Measurements from ENCODE around the gene CCBE1. TPM values are rescaled to one million over a fixed set of nuclear protein-coding genes. Genes with fewer than 3 reads are reported as not detected.
A peak's percentile ranks its signal among the peaks of the same experiment; 100 is the strongest.

CCBE1 gene
- total RNA-seq, 1 donor from 2014 or later = not detected

GRCh38 chr18:59432803-59433597 lies 264.2 kb downstream of the CCBE1 start:
- Mint-ChIP-seq H3K27me3 (peaks cover 2% of the 10 kb centered on the region), H3K27ac (no peak overlapping the region), H3K4me3 (no peak overlapping the region), H3K36me3 (ENCODE audit: low read depth) (no peaks in the 10 kb centered on the region), H3K4me1 (no peaks in the 10 kb centered on the region), H3K9me3 (no peaks in the 10 kb centered on the region)
- no peak for DNase-seq
- intact Hi-C loops (cut with micrococcal nuclease) = no loop called here

- Mint-ChIP-seq H3K4me1 (no peaks in the 10 kb centered on the region), H3K36me3 (ENCODE audit: low read depth) (no peaks in the 10 kb centered on the region), H3K4me3 (no peak overlapping the region), H3K9me3 (no peaks in the 10 kb centered on the region), H3K27ac (no peak overlapping the region), H3K27me3 (peaks cover 2% of the 10 kb centered on the region)
- DNase-seq = no peak
- intact Hi-C loops (cut with micrococcal nuclease) = no loop called here
Observed at GRCh38 chr18:59431131-59431530, 266.1 kb downstream of the CCBE1 start.

GRCh38 chr18:59429608-59430007 lies 267.6 kb downstream of the CCBE1 start:
- no peak overlapping the region for H3K4me3 Mint-ChIP-seq
- no peaks in the 10 kb centered on the region for H3K4me1 Mint-ChIP-seq
- no peaks in the 10 kb centered on the region for H3K9me3 Mint-ChIP-seq
- DNase-seq = no peak
- intact Hi-C loops (cut with micrococcal nuclease) = no loop called here
- H3K27me3 Mint-ChIP-seq = no peaks in the 10 kb centered on the region
- no peaks in the 10 kb centered on the region for H3K36me3 Mint-ChIP-seq (ENCODE audit: low read depth)
- H3K27ac Mint-ChIP-seq = no peak overlapping the region

- Mint-ChIP-seq H3K9me3 (no peaks in the 10 kb centered on the region), H3K4me3 (no peak overlapping the region), H3K27me3 (no peaks in the 10 kb centered on the region), H3K36me3 (ENCODE audit: low read depth) (no peaks in the 10 kb centered on the region), H3K4me1 (no peaks in the 10 kb centered on the region), H3K27ac (no peak overlapping the region)
- DNase-seq = no peak
- intact Hi-C loops (cut with micrococcal nuclease) = no loop called here
Observed at GRCh38 chr18:59428018-59428417, 269.2 kb downstream of the CCBE1 start.

- Mint-ChIP-seq H3K36me3 (ENCODE audit: low read depth) (no peaks in the 10 kb centered on the region), H3K27me3 (no peaks in the 10 kb centered on the region)
Observed at GRCh38 chr18:59426855-59427254, 270.4 kb downstream of the CCBE1 start.

GRCh38 chr18:59423259-59423658 lies 274.0 kb downstream of the CCBE1 start:
- no peaks in the 10 kb centered on the region for H3K36me3 Mint-ChIP-seq (ENCODE audit: low read depth)
- H3K4me3 Mint-ChIP-seq = no peak overlapping the region
- no peak for DNase-seq
- H3K27me3 Mint-ChIP-seq = peaks cover 9% of the 10 kb centered on the region
- H3K27ac Mint-ChIP-seq = no peak overlapping the region
- H3K9me3 Mint-ChIP-seq = no peaks in the 10 kb centered on the region
- intact Hi-C loops (cut with micrococcal nuclease) = no loop called here
- no peaks in the 10 kb centered on the region for H3K4me1 Mint-ChIP-seq

More at GRCh38 chr18:59426855-59427254, 270.4 kb downstream of the CCBE1 start:
- H3K9me3 Mint-ChIP-seq = no peaks in the 10 kb centered on the region
- no peak overlapping the region for H3K4me3 Mint-ChIP-seq
- no peak overlapping the region for H3K27ac Mint-ChIP-seq
- H3K4me1 Mint-ChIP-seq = no peaks in the 10 kb centered on the region
- DNase-seq = no peak
- intact Hi-C loops (cut with micrococcal nuclease) = no loop called here

DNA sequence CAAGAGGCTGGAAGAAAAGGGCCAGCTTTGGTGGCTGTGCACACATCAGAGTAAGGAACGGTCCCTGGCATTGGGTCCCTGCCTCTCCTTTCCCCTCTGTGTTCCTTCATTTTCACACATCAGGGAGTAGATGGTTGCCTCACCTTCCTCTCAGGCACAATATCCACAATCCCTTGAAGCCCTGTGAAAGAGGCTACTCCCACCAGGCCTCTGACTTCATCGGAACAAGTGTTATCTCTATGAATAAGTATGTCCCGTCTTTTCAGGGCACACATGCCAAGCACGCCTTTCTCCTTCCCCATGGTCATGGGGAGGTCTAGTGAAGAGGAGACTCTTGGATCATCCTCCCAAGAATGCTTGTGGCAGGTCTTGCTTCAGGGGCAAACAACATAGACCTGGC lies 277.0 kb downstream of the CCBE1 start:
- Mint-ChIP-seq H3K27ac (no peak overlapping the region), H3K9me3 (no peaks in the 10 kb centered on the region), H3K4me3 (no peak overlapping the region)

DNA sequence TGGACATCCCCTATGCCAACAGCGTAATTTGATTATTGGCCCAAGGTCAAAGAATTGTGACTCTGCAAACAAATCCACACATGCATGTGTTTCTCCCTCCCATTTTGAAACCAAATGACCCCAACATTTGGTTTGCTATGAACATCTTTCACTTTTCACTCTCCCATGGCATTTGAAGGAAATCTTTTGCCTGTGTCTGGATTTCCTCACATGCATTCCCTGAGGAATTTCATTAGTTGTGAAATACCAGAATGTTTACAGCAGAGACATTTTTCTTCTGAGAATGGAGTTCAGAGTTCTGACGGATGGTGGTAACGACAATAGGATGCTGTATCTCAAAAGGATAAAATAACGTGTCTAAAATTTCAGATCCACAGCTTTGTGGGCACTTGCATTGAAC lies 277.8 kb downstream of the CCBE1 start:
- no peak for DNase-seq
- H3K4me3 Mint-ChIP-seq = no peak overlapping the region
- intact Hi-C loops (cut with micrococcal nuclease) = no loop called here
- no peak overlapping the region for H3K27ac Mint-ChIP-seq
- peaks cover 10% of the 10 kb centered on the region for H3K27me3 Mint-ChIP-seq
- no peaks in the 10 kb centered on the region for H3K4me1 Mint-ChIP-seq
- H3K9me3 Mint-ChIP-seq = no peaks in the 10 kb centered on the region
- no peaks in the 10 kb centered on the region for H3K36me3 Mint-ChIP-seq (ENCODE audit: low read depth)

More for the DNA sequence above, 277.0 kb downstream of the CCBE1 start:
- intact Hi-C loops (cut with micrococcal nuclease) = no loop called here
- H3K4me1 Mint-ChIP-seq = no peaks in the 10 kb centered on the region
- H3K27me3 Mint-ChIP-seq = peaks cover 9% of the 10 kb centered on the region
- H3K36me3 Mint-ChIP-seq (ENCODE audit: low read depth) = no peaks in the 10 kb centered on the region
- no peak for DNase-seq

- Mint-ChIP-seq H3K4me1 (no peaks in the 10 kb centered on the region), H3K36me3 (ENCODE audit: low read depth) (no peaks in the 10 kb centered on the region), H3K4me3 (no peak overlapping the region), H3K27me3 (peaks cover 23% of the 10 kb centered on the region), H3K27ac (no peak overlapping the region), H3K9me3 (no peaks in the 10 kb centered on the region)
- DNase-seq = no peak
- intact Hi-C loops (cut with micrococcal nuclease) = no loop called here
Observed at GRCh38 chr18:59416818-59417217, 280.4 kb downstream of the CCBE1 start.

GRCh38 chr18:59414111-59414653 lies 283.0 kb downstream of the CCBE1 start:
- intact Hi-C loops (cut with micrococcal nuclease) = no loop called here

DNA sequence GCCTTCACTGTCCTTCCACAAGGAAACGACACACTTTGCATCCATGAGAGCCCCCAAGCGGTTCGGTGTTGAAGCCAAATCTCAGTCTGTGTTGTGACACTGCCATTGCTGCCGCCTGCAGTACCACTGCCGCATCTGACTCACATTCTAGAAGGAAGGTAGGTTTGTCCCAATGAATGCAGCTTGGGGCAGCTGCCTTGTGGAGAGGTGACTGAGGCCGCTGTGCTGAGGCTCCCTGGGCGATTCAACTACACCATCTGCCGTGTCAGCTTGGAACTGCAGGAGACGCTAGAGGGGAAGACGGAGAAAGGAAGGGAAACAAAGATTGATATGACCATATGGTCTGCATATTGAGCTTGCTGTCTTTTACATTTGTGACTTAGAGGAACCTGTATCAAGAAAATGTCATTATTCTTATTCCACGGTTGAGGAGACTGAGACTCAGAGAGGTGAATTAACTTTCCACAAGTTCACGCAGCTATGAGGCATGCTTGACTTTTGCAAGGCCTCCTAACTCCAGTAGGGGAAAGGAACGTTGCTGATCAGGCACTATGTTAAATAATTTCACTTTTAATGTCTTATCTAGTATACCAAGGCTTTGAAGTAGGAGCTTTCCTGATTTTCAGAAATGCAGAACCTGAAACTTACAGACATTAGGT lies 294.7 kb downstream of the CCBE1 start:
- Mint-ChIP-seq H3K36me3 (ENCODE audit: low read depth) (no peaks in the 10 kb centered on the region), H3K4me1 (peaks cover 4% of the 10 kb centered on the region), H3K9me3 (no peaks in the 10 kb centered on the region), H3K27ac (no peak overlapping the region), H3K4me3 (no peak overlapping the region), H3K27me3 (peaks cover 11% of the 10 kb centered on the region)
- peak; percentile 92 for DNase-seq
- intact Hi-C loops (cut with micrococcal nuclease) = loop anchor here (2.0 to 5.0 kb wide), 5 partner anchors 45 to 318 kb away; partner anchors contain the start of gene LMAN1

More at GRCh38 chr18:59414111-59414653, 283.0 kb downstream of the CCBE1 start:
- H3K9me3 Mint-ChIP-seq = no peaks in the 10 kb centered on the region
- H3K27me3 Mint-ChIP-seq = peaks cover 19% of the 10 kb centered on the region
- no peak overlapping the region for H3K27ac Mint-ChIP-seq
- H3K4me3 Mint-ChIP-seq = no peak overlapping the region
- H3K4me1 Mint-ChIP-seq = no peaks in the 10 kb centered on the region
- no peak for DNase-seq
- no peaks in the 10 kb centered on the region for H3K36me3 Mint-ChIP-seq (ENCODE audit: low read depth)

- H3K36me3 Mint-ChIP-seq (ENCODE audit: low read depth) = no peaks in the 10 kb centered on the region
- no peak overlapping the region for H3K4me3 Mint-ChIP-seq
- H3K9me3 Mint-ChIP-seq = no peaks in the 10 kb centered on the region
- no peak for DNase-seq
- H3K27me3 Mint-ChIP-seq = peaks cover 15% of the 10 kb centered on the region
- intact Hi-C loops (cut with micrococcal nuclease) = loop anchor here (5.0 kb wide), 2 partner anchors 43 to 133 kb away; partner anchors contain the start of gene LMAN1
- no peak overlapping the region for H3K27ac Mint-ChIP-seq
- peaks cover 8% of the 10 kb centered on the region for H3K4me1 Mint-ChIP-seq
Observed at GRCh38 chr18:59400407-59400806, 296.8 kb downstream of the CCBE1 start.

DNA sequence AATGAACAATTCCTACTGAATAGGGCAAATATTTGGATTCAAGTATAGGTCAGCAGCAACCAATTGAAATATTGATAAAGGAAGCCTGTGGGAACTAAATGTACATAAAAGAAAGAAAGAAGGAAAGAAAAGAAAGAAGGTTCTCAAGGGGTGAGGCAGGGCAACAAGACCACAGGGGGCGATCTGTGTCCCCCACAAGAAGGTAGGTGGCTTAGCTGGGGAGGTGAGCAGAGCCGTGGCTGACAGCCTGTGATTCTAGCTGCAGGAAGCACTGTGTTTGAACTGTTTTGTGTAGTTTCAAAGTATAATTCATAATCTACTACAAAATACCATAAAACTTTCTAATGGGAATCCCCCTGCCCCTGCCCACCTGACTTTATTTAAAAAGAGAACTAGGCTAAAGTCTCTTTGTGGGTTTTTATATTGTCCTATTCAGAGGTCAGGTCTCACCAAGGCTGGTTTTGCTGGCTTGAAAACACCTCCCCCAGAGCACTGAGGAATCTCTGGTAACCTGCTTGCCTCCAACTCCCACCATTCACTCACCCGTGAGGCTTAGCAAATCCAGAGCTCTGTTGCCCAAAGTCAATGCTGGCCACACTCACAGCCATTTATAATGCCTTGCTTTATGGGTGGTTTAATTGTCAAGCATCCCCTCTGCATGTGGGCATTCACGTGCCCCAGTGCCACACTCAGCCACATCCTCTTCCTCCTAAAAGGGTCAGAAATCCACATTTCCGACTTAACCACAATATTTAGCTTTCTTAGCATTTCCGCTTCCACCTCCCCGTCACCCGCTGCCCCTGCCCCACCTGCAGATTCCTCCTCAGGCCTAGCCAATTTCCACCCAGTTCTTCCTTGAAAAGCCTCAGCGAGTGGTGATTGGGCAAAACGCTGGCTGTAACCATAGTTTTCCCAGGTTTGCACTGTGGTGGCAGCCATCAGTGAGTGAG lies 301.7 kb downstream of the CCBE1 start:
- no peaks in the 10 kb centered on the region for H3K36me3 Mint-ChIP-seq (ENCODE audit: low read depth)
- intact Hi-C loops (cut with micrococcal nuclease) = no loop called here
- DNase-seq = no peak
- H3K27ac Mint-ChIP-seq = no peak overlapping the region
- H3K4me1 Mint-ChIP-seq = peaks cover 4% of the 10 kb centered on the region
- H3K9me3 Mint-ChIP-seq = no peaks in the 10 kb centered on the region
- peaks cover 22% of the 10 kb centered on the region for H3K27me3 Mint-ChIP-seq
- no peak overlapping the region for H3K4me3 Mint-ChIP-seq

Data from activated CD4-positive, alpha-beta T cell treated with anti-CD3 and anti-CD28 coated beads, Interleukin-2, amount 10 ng/mL, durations not matched to agents 24 days and 14 days (primary cell).